HG02610 (cell line): ENCODE measurements around the gene CYTH3.
A peak's percentile ranks its signal among the peaks of the same experiment; 100 is the strongest.

ENCODE experiments used
- ATAC-seq: cut with Tn5 transposase; IDR thresholded peaks from one replicate; pipeline ENCODE4 v1.9.1; 2021; ENCODE audit warnings: mild to moderate bottlenecking, moderate library complexity; ENCODE audit not compliant: unreplicated experiment

The CYTH3 gene

DNA sequence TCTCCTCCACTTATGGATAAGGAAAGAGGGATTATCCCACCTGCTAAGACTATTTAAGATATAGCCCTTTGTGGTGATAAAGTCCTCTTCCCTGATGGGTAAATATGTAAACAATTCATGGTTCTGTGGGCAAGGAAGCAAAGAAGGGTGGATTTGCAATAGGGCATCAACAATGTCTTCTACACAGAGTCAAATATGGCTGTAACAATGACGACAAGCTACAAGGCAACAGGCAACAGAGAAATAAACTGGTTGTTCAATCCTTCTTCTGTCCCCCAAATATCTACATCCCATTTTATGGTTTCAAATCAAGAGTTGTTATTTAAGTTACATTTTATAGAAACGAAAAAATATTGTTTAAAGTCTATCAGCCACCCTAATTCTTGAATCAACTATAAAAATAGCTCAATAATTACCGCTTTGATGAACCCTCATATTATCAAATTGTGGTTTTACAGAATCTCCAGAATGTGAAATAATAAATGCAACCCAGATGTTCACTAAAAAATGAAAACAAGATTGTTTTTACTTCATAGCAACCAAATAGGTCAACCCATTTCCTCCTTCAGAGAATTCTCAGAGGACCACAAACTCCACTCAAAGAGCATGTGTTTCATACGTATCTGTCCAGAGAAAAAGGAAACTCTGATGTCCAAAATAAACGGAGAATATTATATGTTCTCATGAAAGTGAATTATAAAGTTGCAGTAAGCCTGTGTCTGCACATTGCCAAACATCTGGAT is 13.8 kb downstream of the CYTH3 start:
- no peak for ATAC-seq

GRCh38 chr7:6257675-6258074 is 14.7 kb downstream of the CYTH3 start:
- no peak for ATAC-seq

DNA sequence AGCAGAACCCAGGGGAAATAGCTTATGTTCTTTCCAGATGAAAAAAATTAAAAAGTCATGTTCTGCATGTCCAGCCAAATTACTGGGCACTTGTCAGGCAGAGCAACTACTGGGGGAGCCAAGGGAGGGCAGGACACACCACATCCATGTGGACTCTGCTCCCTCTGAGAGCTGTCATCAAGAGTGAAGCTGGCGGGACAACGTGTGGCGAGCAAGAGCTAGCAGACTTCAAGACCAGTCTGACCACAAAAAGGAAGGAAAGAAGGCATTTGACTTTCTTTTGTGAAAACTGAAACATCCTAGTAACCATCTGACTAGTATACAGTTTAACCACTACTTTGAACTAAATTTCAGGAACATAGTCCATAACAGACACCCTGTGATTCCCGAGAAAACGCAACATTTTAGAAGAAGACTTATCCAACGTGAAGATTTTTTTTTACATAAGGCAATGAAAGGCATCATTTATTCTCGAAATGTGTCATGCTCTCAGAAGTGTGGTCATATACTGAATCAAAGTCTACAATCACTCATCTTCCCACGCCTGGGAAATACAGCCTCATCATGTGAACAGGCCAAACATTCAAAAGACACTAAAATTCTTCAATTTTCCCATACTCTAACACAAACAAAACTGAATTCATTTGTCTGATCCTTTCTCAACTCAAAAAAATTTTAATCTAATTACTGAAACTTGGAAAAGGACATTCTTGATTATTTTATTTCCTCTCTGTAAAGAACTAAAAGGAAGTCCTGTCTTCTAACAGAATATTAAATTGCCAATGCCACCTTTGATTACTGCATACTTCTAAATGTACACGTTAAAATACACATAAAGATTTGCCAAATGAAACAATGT is 15.5 kb downstream of the CYTH3 start:
- peak; percentile 83 for ATAC-seq

- ATAC-seq = no peak
Measured at GRCh38 chr7:6256109-6256483, 16.3 kb downstream of the CYTH3 start.

- no peak for ATAC-seq
Measured at GRCh38 chr7:6254866-6255265, 17.6 kb downstream of the CYTH3 start.

- ATAC-seq = no peak
Measured at GRCh38 chr7:6252748-6253147, 19.7 kb downstream of the CYTH3 start.

- ATAC-seq = no peak
Measured at GRCh38 chr7:6252341-6252746, 20.1 kb downstream of the CYTH3 start.

GRCh38 chr7:6251653-6252052 is 20.8 kb downstream of the CYTH3 start:
- ATAC-seq = no peak

DNA sequence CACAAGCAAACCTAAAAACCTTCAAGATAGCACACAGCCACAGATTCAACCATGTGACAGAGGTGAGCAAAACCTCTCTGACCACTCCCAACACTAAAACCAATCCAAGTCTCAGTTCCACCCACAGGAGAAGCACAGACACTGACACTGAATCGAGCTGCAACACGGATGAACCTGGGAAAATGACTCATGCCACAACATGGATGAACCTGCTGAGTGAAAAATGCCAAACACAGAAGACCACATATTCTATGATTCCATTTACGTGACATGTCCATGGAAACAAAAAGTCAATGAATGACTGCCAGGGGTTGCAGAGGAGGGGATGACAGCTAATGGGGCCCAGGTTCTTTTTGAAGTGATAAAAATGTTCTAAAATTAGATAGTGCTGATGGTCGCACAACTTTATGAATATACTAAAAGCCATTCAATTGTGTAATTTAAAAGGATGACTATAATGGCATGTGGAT is 22.0 kb downstream of the CYTH3 start:
- peak; percentile 83 for ATAC-seq

GRCh38 chr7:6249043-6249442 is 23.4 kb downstream of the CYTH3 start:
- no peak for ATAC-seq

DNA sequence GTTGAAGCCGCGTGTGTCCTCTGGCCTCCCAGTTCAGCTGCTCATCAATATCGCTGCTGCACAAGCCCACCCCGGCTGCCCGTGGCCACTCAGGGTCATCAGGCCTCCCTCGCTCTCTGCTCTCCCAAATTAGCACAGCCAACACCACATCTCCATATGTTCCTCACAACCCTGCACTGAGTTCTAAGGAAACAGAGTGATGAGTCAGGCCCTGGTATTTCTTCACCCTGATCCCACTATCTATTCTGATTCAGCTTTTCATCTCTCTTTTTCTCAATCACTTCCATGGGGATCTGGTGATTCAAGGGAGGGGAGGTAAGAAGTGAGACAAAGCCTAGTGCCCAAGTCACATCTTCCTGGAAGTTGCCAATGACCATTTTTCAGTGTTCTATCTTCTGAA is 23.8 kb downstream of the CYTH3 start:
- no peak for ATAC-seq

DNA sequence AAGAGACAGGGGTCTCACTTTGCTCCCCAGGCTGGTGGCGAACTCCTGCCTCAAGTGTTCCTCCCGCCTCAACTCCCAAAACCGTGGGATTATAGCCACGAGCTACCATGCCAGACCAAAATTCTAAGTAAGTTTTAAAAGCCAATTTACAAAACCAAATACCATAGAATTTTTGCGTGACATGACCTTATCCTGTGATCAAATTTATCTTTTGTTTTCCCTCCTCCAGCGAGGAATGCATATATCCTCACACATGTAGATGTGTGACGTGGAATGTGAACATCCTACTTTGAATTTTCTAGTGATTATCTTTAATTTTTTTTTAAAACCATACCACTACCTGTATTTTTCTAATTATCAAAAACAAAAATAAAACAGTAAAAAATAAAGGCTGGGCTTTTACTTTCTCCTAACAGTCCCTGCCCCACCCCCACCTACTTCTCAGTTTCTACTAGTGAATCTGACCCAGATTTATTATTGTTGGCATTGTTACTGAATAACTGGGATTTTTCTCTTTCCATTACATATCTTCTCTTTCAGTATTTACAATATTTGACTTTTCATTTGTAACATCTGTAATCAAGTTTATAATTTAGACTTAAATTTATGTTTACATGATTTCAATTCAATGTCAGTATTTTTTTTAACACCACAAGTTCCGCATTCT is 26.0 kb downstream of the CYTH3 start:
- ATAC-seq = no peak

GRCh38 chr7:6244021-6244420 is 28.4 kb downstream of the CYTH3 start:
- no peak for ATAC-seq

DNA sequence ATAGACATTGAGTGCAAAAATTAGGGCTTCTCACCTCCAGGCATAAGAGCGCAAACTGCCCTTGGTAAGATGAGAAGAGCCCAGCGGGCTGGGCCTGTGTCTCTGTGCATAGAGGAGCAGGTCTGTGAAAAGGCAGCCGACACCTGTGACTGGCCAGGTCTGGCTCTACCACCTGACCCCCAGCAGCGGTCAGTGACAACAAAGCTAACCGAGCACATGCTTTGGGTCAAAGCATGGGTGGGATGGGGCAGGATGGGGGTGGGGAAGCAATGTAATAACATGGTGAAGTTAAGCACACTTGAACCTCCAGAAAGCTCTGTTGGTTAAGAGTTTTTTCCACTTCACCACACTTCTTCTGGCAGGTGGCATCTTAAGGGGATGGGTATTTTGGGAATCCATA is 29.3 kb downstream of the CYTH3 start:
- no peak for ATAC-seq

- no peak for ATAC-seq
Measured at GRCh38 chr7:6242561-6242960, 29.9 kb downstream of the CYTH3 start.

DNA sequence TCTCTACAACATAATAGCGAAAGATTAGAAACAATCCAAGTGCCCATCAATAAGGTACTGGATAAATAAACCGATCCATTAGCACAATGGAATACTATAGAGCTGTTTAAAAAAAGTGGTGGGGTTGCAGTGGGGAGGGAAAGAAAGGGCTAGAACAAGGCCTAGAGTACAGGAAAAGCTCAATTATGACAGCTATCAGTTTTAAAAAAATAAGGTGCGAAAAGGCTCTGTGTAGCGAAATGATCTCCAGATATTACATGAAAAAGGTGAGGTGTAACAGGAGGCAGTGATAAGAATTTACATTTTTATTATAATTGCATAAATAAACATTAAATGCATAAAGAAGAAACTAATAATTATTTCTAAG is 30.8 kb downstream of the CYTH3 start:
- ATAC-seq = no peak

DNA sequence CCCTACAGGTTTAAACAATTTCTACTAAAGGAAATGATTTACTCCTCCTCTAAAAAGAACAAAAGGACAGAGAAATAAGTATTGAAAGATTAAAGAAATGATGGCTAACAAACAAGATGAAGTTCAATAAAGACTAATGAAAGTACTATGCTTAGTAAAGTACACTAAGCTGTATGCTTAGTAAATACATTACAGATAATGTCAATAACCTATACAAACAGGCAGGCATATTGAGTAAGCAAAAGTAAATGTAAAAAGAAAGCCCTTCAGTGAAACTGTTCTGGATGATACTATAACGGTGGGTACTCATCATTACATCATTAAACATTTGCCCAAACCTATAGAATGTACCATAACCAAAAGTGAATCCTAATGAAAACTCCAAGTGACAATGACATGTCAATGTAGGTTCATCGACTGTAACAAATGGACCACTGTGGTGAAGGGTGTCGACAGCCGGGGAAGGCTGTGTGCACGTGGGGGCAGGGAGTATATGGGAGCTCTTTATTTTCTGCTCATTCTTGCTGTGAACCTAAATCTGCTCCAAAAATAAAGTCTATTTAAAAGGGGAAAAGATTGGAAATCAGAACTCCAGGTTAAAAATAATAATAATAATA is 34.0 kb downstream of the CYTH3 start:
- no peak for ATAC-seq

- ATAC-seq = no peak
Measured at GRCh38 chr7:6237730-6238129, 34.7 kb downstream of the CYTH3 start.

DNA sequence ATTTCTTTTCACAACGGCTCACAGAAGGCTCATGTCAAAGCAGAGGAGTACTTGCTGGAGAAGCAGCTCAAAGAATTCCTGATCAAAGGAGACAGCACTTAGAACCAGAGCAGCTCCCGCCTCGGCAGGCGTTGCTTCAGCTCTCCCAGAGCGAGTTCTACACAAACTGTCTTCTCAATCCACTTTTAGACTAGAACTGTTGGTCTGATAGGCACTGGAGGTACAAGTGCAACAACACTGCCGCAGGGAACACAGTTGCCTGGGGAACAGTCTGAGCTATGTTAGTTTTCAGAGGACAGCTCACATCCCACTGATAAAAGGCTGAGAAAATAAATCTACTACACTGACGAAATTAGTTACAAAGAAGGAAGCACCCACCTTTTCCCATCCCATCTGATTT is 35.4 kb downstream of the CYTH3 start:
- ATAC-seq = no peak

- no peak for ATAC-seq
Measured at GRCh38 chr7:6235029-6235871, 37.2 kb downstream of the CYTH3 start.
